D721Med (cell line): ENCODE data around the gene FMOD.

Experiments
- DNase-seq: peaks from one replicate; pipeline ENCODE4 v3.0.0; 2011; ENCODE audit warnings: low spot score; ENCODE audit not compliant: insufficient read length
- FAIRE-seq: peaks from 2 replicates; lab custom pipeline; 2011; peaks lifted over from hg19 to GRCh38; lab: Jason Lieb, UNC
- CTCF ChIP-seq: IDR thresholded peaks from 2 replicates; pipeline ENCODE4 v1.5.1; 2012; ENCODE audit warnings: mild to moderate bottlenecking, control low read depth; ENCODE audit not compliant: insufficient read depth; ENCODE audit errors: missing control alignments

The FMOD gene

DNA sequence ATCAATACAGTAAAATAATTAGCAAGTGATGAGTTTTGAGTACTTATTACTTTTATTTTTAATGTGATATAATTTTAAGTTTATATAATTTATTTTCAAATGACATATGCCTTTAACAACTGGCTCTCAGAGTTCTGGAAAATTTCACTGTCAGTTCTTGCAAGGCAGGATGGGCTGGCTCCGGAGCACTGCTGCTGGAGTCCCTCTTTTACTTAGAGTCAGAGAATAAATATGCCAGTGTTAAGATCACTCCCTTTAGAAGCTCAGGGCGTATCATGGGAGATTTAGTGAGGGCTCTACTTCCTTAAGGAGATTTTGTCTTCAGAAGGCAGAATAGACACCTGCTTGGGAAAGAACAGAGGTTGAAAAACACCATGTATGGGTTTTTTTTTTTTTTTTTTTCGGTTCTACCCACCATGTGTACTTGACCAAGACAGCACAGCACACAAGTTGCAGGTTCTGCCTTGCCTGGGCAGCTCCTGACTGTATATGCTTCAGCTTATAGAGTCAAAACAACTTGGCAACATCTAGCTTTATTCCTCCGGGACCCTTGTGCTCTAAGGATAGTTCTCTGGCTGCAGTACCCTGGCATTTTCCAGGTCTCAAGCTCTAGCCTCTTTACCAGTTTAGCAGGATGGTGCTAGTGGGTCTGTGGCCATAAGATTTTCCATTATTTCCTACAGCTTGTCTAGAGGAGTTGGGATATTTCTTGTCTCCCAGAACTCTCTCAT lies 29.7 kb upstream of the FMOD start:
- DNase-seq (no peak), FAIRE-seq (no peak)
- no peak for TF ChIP-seq CTCF

- no peak for DNase-seq
- TF ChIP-seq CTCF: no peak
- no peak for FAIRE-seq
Measured at GRCh38 chr1:203379825-203380224, 28.9 kb upstream of the FMOD start.

DNA sequence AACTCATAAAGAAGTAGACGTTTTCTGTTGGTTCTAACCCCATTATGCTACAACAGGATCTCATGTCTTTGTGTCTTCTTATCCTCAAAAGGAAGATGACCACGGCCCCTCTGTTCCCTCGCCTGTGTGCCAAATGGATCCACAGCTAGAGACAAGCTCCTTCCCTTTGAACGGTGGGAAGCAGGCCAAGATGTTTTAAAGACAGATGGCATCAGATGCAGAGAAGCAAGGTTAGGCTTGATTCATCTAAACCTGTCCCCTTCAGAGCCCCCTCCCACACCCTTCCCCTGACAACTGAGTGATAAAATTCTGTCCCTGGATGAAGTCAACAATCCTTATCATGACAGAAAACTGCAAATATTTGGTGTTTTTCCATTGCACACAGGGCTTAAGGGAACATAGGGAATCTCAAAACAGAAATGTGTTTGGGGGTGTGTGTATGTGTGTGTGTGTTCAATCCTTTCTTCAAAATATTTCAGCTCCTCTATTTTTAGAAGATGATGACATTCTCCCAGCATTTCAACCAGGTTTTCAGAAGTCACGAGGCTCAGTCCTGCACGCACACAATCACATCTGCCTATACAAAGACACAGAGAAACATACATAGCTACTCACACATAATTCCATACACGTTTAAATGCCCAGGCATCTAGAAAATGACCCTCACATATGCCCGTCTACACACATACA lies 27.8 kb upstream of the FMOD start:
- no peak for FAIRE-seq
- no peak for DNase-seq
- TF ChIP-seq CTCF: no peak

GRCh38 chr1:203373991-203374390 lies 23.1 kb upstream of the FMOD start:
- no peak for FAIRE-seq

GRCh38 chr1:203373002-203373401 lies 22.1 kb upstream of the FMOD start:
- FAIRE-seq: no peak

More at GRCh38 chr1:203373991-203374390, 23.1 kb upstream of the FMOD start:
- no peak for DNase-seq
- no peak for TF ChIP-seq CTCF

DNA sequence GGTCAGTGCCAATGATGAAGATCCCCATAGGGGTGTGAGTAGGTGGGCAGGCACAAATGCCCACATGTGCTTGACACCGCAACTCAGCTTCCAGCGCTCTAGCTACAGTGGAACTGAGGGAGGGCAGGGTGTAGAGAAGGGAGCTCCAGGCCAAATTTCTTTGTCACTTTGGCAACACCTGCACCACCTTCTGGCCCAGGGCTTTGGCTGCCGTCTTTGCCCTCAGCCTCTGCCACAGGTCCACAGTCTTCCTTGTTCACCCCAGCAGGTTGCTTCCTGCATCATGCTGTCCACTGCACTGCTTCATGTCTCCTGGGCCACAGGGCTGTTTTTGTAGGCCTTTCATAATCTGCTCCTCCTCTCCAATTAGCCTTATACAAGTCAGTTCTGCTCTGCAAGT lies 20.4 kb upstream of the FMOD start:
- DNase-seq: no peak
- TF ChIP-seq CTCF: no peak

More at GRCh38 chr1:203373002-203373401, 22.1 kb upstream of the FMOD start:
- DNase-seq: no peak
- TF ChIP-seq CTCF: no peak

DNA sequence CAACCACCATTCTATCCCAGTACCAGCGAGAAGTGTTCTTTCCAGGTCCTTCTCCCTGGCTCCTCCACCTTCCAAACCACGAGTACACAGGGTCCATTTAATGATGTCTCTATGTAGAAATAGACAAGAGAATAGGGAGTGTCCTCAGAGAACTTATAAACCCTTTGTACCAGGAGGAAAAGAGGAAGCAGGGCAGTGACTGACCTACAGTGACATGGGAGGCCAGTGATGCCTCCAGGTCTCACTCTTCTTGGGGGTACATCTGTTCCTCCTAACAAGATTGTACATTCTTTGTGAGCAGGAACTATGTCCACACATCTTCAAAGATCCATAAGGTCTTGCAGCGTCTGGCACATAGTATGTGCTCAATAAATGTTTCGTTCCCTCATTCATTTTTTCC lies 18.7 kb upstream of the FMOD start:
- DNase-seq (no peak), FAIRE-seq (no peak)
- no peak for TF ChIP-seq CTCF

More for the DNA sequence above, 20.4 kb upstream of the FMOD start:
- no peak for FAIRE-seq
